H9 (cell line): ENCODE data around the gene C11orf58. TPM values are rescaled to one million over a fixed set of nuclear protein-coding genes. Genes with fewer than 3 reads are reported as not detected.

Experiments
- DNase-seq: peaks from one replicate; pipeline ENCODE4 v3.0.0-alpha.2; 2017
- H2AFZ ChIP-seq: one replicate; pipeline ENCODE4 v1.6.1; 2013; ENCODE audit warnings: mild to moderate bottlenecking, low read length, control low read depth, moderate library complexity
- H2AK5ac ChIP-seq: 2 replicates; pipeline ENCODE4 v1.6.1; 2013; ENCODE audit warnings: low read length, control low read depth, mixed read lengths; ENCODE audit not compliant: insufficient read length
- H2BK120ac ChIP-seq: one replicate; pipeline ENCODE4 v1.6.1; 2013; ENCODE audit warnings: low read depth, mild to moderate bottlenecking, low read length, control low read depth, inconsistent platforms; ENCODE audit not compliant: poor library complexity, severe bottlenecking
- H2BK12ac ChIP-seq: 2 replicates; pipeline ENCODE4 v1.6.1; 2013; ENCODE audit warnings: low read length, control low read depth, mixed read lengths, low read depth; ENCODE audit not compliant: insufficient read length
- H2BK15ac ChIP-seq: 2 replicates; pipeline ENCODE4 v1.6.1; 2013; ENCODE audit warnings: low read depth, low read length, control low read depth
- H2BK20ac ChIP-seq: one replicate; pipeline ENCODE4 v1.6.1; 2013; ENCODE audit warnings: low read depth, mild to moderate bottlenecking, low read length, control low read depth, inconsistent platforms; ENCODE audit not compliant: poor library complexity, severe bottlenecking
- H2BK5ac ChIP-seq: 2 replicates; pipeline ENCODE4 v1.6.1; 2013; ENCODE audit warnings: low read length, control low read depth, mixed read lengths; ENCODE audit not compliant: insufficient read length
- H3K14ac ChIP-seq: 2 replicates; pipeline ENCODE4 v1.6.1; 2013; ENCODE audit warnings: low read length, control low read depth; ENCODE audit not compliant: insufficient read depth
- H3K18ac ChIP-seq: 2 replicates; pipeline ENCODE4 v1.6.1; 2013; ENCODE audit warnings: low read depth, mild to moderate bottlenecking, mixed read lengths, low read length, control low read depth; ENCODE audit not compliant: insufficient read length
- H3K23ac ChIP-seq: 2 replicates; pipeline ENCODE4 v1.6.1; 2013; ENCODE audit warnings: low read length, control low read depth, mixed read lengths, low read depth; ENCODE audit not compliant: insufficient read length
- H3K23me2 ChIP-seq: 2 replicates; pipeline ENCODE4 v1.6.1; 2013; ENCODE audit warnings: low read depth, mild to moderate bottlenecking, mixed read lengths, low read length, control low read depth; ENCODE audit not compliant: insufficient read length, poor library complexity, severe bottlenecking
- H3K27ac ChIP-seq: 2 replicates; pipeline ENCODE4 v1.5.1; 2013; ENCODE audit warnings: low read length, control low read depth, mixed read lengths, low read depth; ENCODE audit not compliant: insufficient read length
- H3K27me3 ChIP-seq: 2 replicates; pipeline ENCODE4 v1.6.1; 2013; ENCODE audit warnings: low read length, control low read depth, inconsistent platforms; ENCODE audit not compliant: insufficient read depth
- H3K4ac ChIP-seq: 2 replicates; pipeline ENCODE4 v1.6.1; 2013; ENCODE audit warnings: low read depth, mild to moderate bottlenecking, control low read depth, inconsistent platforms, low read length, moderate library complexity
- H3K4me1 ChIP-seq: 2 replicates; pipeline ENCODE4 v1.6.1; 2013; ENCODE audit warnings: low read length, control low read depth, inconsistent platforms; ENCODE audit not compliant: insufficient read depth
- H3K4me2 ChIP-seq: 2 replicates; pipeline ENCODE4 v1.6.1; 2013; ENCODE audit warnings: low read length, control low read depth, mixed read lengths; ENCODE audit not compliant: insufficient read length, insufficient read depth
- H3K56ac ChIP-seq: 2 replicates; pipeline ENCODE4 v1.6.1; 2013; ENCODE audit warnings: low read depth, mild to moderate bottlenecking, mixed read lengths, low read length, control low read depth; ENCODE audit not compliant: insufficient read length
- H3K79me1 ChIP-seq: 2 replicates; pipeline ENCODE4 v1.6.1; 2013; ENCODE audit warnings: low read depth, mild to moderate bottlenecking, moderate library complexity, low read length, control low read depth, inconsistent platforms; ENCODE audit not compliant: insufficient read depth, poor library complexity, severe bottlenecking
- H3K79me2 ChIP-seq: 2 replicates; pipeline ENCODE4 v1.6.1; 2013; ENCODE audit warnings: low read length, control low read depth, inconsistent platforms; ENCODE audit not compliant: insufficient read depth
- H3K9ac ChIP-seq: 2 replicates; pipeline ENCODE4 v1.6.1; 2013; ENCODE audit warnings: low read length, control low read depth, mixed read lengths; ENCODE audit not compliant: insufficient read length; ENCODE audit errors: extremely low read depth
- H3K9me3 ChIP-seq: one replicate; pipeline ENCODE4 v1.6.1; 2013; ENCODE audit warnings: low read depth, low read length, inconsistent platforms; ENCODE audit not compliant: control insufficient read depth
- H3T11ph ChIP-seq: one replicate; pipeline ENCODE4 v1.6.1; 2013; ENCODE audit warnings: mild to moderate bottlenecking, low read length, control low read depth, inconsistent platforms
- H4K20me1 ChIP-seq: one replicate; pipeline ENCODE4 v1.6.1; 2013; ENCODE audit not compliant: control insufficient read depth, insufficient read length, insufficient read depth
- H4K5ac ChIP-seq: 2 replicates; pipeline ENCODE4 v1.6.1; 2013; ENCODE audit warnings: low read depth, mild to moderate bottlenecking, mixed read lengths, low read length, control low read depth; ENCODE audit not compliant: insufficient read length
- H4K8ac ChIP-seq: replicated peaks from 2 replicates; pipeline ENCODE4 v1.6.1; 2013; ENCODE audit warnings: low read length, control low read depth, mixed read lengths, low read depth; ENCODE audit not compliant: insufficient read length
- H4K91ac ChIP-seq: 2 replicates; pipeline ENCODE4 v1.6.1; 2013; ENCODE audit warnings: low read depth, mild to moderate bottlenecking, moderate library complexity, mixed read lengths, low read length, control low read depth; ENCODE audit not compliant: insufficient read length
- H3K27ac Mint-ChIP-seq, 3 experiments: 2 replicates in 2 of 3; 3 replicates in 1 of 3; pipeline ENCODE4 v1.8.0; 2020 to 2021; ENCODE audit warnings: mixed read lengths in 3 of 3, mild to moderate bottlenecking in 1 of 3, moderate library complexity in 1 of 3
- H3K27me3 Mint-ChIP-seq: 2 replicates; pipeline ENCODE4 v1.8.0; 2021; ENCODE audit warnings: low read depth, mild to moderate bottlenecking, moderate library complexity, mixed read lengths
- H3K36me3 Mint-ChIP-seq, 3 experiments: 2 replicates in 2 of 3; 3 replicates in 1 of 3; pipeline ENCODE4 v1.8.0; 2020 to 2021; ENCODE audit warnings: low read depth in 3 of 3, mixed read lengths in 3 of 3; ENCODE audit not compliant: insufficient read depth in 1 of 3
- H3K4me1 Mint-ChIP-seq, 2 experiments: 2 replicates each; pipeline ENCODE4 v1.8.0; 2020; ENCODE audit warnings: mixed read lengths in 2 of 2
- H3K4me3 Mint-ChIP-seq, 2 experiments: 2 replicates in 1 of 2; 3 replicates in 1 of 2; pipeline ENCODE4 v1.8.0; 2020 to 2021; ENCODE audit warnings: mild to moderate bottlenecking in 2 of 2, mixed read lengths in 2 of 2, moderate library complexity in 1 of 2
- H3K9me3 Mint-ChIP-seq, 2 experiments: 2 replicates in 1 of 2; 3 replicates in 1 of 2; pipeline ENCODE4 v1.8.0; 2020; ENCODE audit warnings: mild to moderate bottlenecking in 2 of 2, mixed read lengths in 2 of 2, moderate library complexity in 1 of 2
- CTCF ChIP-seq: fragments of 200-600 bp; sonication (generic); conservative IDR thresholded peaks from 3 replicates; pipeline ENCODE4 v1.8.0; 2021; ENCODE audit warnings: antibody characterized with exemption, mild to moderate bottlenecking
- WGBS: extraction: QIAGEN DNeasy Blood & Tissue Kit; methylation state at CpG from one replicate; pipeline ENCODE4 v1.1.7; 2013; ENCODE audit warnings: missing lambda C conversion rate, low lambda C conversion rate, mixed read lengths; ENCODE audit not compliant: insufficient read length; ENCODE audit errors: extremely low coverage; 5-methylcytosine and 5-hydroxymethylcytosine counted together
- total RNA-seq: library from RNA; stranded (reverse); gene quantifications from 2 replicates; pipeline ENCODE4 v1.2.1, GENCODE V29; 2021

C11orf58 gene
- total RNA-seq, 1 experiment from 2014 or later = 169 TPM

GRCh38 chr11:16741473-16741872 lies 3.0 kb downstream of the C11orf58 start:
- no peak for TF ChIP-seq CTCF
- Histone ChIP-seq H3K18ac (no peak overlapping the region), H3K4me1 (no peaks in the 10 kb centered on the region; the same call in 1 of the 2 replicates), H3K9ac (no peak overlapping the region), H2BK5ac (no peak overlapping the region), H4K91ac (no peak overlapping the region), H3T11ph (no peak overlapping the region), H2BK120ac (no peak overlapping the region), H3K27me3 (no peaks in the 10 kb centered on the region), H2BK20ac (no peak overlapping the region), H4K8ac (no peak overlapping the region), H3K56ac (no peak overlapping the region), H2AFZ (no peak overlapping the region), H3K27ac (no peak overlapping the region), H4K5ac (no peak overlapping the region), H3K23me2 (peaks cover 5% of the 10 kb centered on the region), H3K79me1 (no peaks in the 10 kb centered on the region), H3K14ac (no peak overlapping the region), H2AK5ac (no peak overlapping the region), H3K9me3 (no peaks in the 10 kb centered on the region), H4K20me1 (no peaks in the 10 kb centered on the region), H3K79me2 (peaks cover 28% of the 10 kb centered on the region), H3K4me2 (no peak overlapping the region), H2BK12ac (no peak overlapping the region), H3K4ac (no peak overlapping the region), H2BK15ac (no peak overlapping the region), H3K23ac (no peak overlapping the region)
- Mint-ChIP-seq H3K4me1 (peaks cover 24% of the 10 kb centered on the region in 2 experiments), H3K4me3 (peak overlapping the region in 1 of 2 experiments; percentile 1; a peak in 1 of 5 replicates), H3K36me3 (peaks cover 25 to 38% (median 38%) of the 10 kb centered on the region in 3 experiments; a peak in 6 of 7 replicates), H3K27me3 (no peaks in the 10 kb centered on the region), H3K9me3 (peaks cover 2 to 4% of the 10 kb centered on the region in 2 experiments; a peak in 3 of 5 replicates), H3K27ac (no peak overlapping the region)
- WGBS = no CpG with 5 or more reads among the region's 4 CpGs
- DNase-seq = no peak
